Mesenchymal stem cell (in vitro differentiated cells and primary cell): ENCODE measurements around the gene PACS1.
"Not testable (repeated sequence)": the region's sequence is repeated elsewhere in the genome, so short reads cannot be mapped to it uniquely, and the experiment has no call there.

Source experiments
- DNase-seq: peaks from one replicate; pipeline ENCODE4 v3.0.0-alpha.2; 2013
- H2AFZ ChIP-seq: one replicate; pipeline ENCODE4 v1.6.1; 2013; ENCODE audit warnings: low read depth, mild to moderate bottlenecking, control low read depth, inconsistent platforms, low read length, moderate library complexity
- H2AK5ac ChIP-seq: 2 replicates; pipeline ENCODE4 v1.6.1; 2013; ENCODE audit warnings: low read length, moderate library complexity, mild to moderate bottlenecking, inconsistent platforms; ENCODE audit not compliant: severe bottlenecking
- H2BK120ac ChIP-seq: one replicate; pipeline ENCODE4 v1.6.1; 2013; ENCODE audit warnings: low read depth, mild to moderate bottlenecking, inconsistent platforms, low read length, moderate library complexity
- H2BK12ac ChIP-seq, 2 experiments: one replicate each; pipeline ENCODE4 v1.6.1; 2013; ENCODE audit warnings: inconsistent platforms in 2 of 2, low read length in 2 of 2, mild to moderate bottlenecking in 2 of 2, moderate library complexity in 2 of 2, control low read depth in 1 of 2
- H2BK15ac ChIP-seq: one replicate; pipeline ENCODE4 v1.6.1; 2013; ENCODE audit warnings: mild to moderate bottlenecking, low read depth, inconsistent platforms; ENCODE audit not compliant: poor library complexity, severe bottlenecking
- H2BK5ac ChIP-seq: 2 replicates; pipeline ENCODE4 v1.6.1; 2013; ENCODE audit warnings: low read depth, mild to moderate bottlenecking, low read length, control low read depth, inconsistent platforms; ENCODE audit not compliant: poor library complexity, severe bottlenecking
- H3K14ac ChIP-seq, 2 experiments: one replicate each; pipeline ENCODE4 v1.6.1; 2013; ENCODE audit warnings: inconsistent platforms in 2 of 2, low read length in 2 of 2, control low read depth in 1 of 2, mild to moderate bottlenecking in 1 of 2, moderate library complexity in 1 of 2
- H3K18ac ChIP-seq, 2 experiments: one replicate each; pipeline ENCODE4 v1.6.1; 2013; ENCODE audit warnings: inconsistent platforms in 2 of 2, low read length in 2 of 2, control low read depth in 1 of 2, low read depth in 1 of 2, mild to moderate bottlenecking in 1 of 2
- H3K23ac ChIP-seq, 2 experiments: one replicate each; pipeline ENCODE4 v1.6.1; 2013; ENCODE audit warnings: inconsistent platforms in 2 of 2, low read length in 2 of 2, mild to moderate bottlenecking in 2 of 2, moderate library complexity in 2 of 2, control low read depth in 1 of 2
- H3K27ac ChIP-seq: 2 replicates; pipeline ENCODE4 v1.5.1; 2013; ENCODE audit warnings: mild to moderate bottlenecking, moderate library complexity, low read length, control low read depth, inconsistent platforms; ENCODE audit not compliant: poor library complexity, severe bottlenecking
- H3K27me3 ChIP-seq, 2 experiments: 2 replicates each; pipeline versions ENCODE4 v1.6.1 to v1.7.0; 2013; ENCODE audit warnings: low read length in 2 of 2, mild to moderate bottlenecking in 2 of 2, moderate library complexity in 2 of 2, control low read depth in 1 of 2, inconsistent platforms in 1 of 2; ENCODE audit not compliant: control insufficient read depth in 1 of 2, insufficient read depth in 1 of 2
- H3K36me3 ChIP-seq, 2 experiments: 2 replicates each; pipeline versions ENCODE4 v1.6.1 to v1.7.0; 2013; ENCODE audit warnings: low read length in 2 of 2, control low read depth in 1 of 2, inconsistent platforms in 1 of 2, low read depth in 1 of 2, mild to moderate bottlenecking in 1 of 2; ENCODE audit not compliant: insufficient read depth in 2 of 2, control insufficient read depth in 1 of 2
- H3K4ac ChIP-seq, 2 experiments: one replicate each; pipeline ENCODE4 v1.6.1; 2013; ENCODE audit warnings: inconsistent platforms in 2 of 2, low read length in 2 of 2, mild to moderate bottlenecking in 2 of 2, moderate library complexity in 2 of 2, control low read depth in 1 of 2, low read depth in 1 of 2
- H3K4me1 ChIP-seq: 2 replicates; pipeline ENCODE4 v1.6.1; 2013; ENCODE audit warnings: low read depth, low read length, control low read depth; ENCODE audit not compliant: control insufficient read depth, insufficient read depth
- H3K4me2 ChIP-seq: 2 replicates; pipeline ENCODE4 v1.6.1; 2013; ENCODE audit warnings: low read length, mild to moderate bottlenecking, inconsistent platforms; ENCODE audit not compliant: poor library complexity, severe bottlenecking
- H3K4me3 ChIP-seq, 2 experiments: 2 replicates each; pipeline versions ENCODE4 v1.5.1 to v1.7.0; 2013; ENCODE audit warnings: low read length in 2 of 2, mild to moderate bottlenecking in 2 of 2, control low read depth in 1 of 2, low read depth in 1 of 2; ENCODE audit not compliant: insufficient read depth in 1 of 2
- H3K79me1 ChIP-seq: replicated peaks from 2 replicates; pipeline ENCODE4 v1.6.1; 2013; ENCODE audit warnings: mild to moderate bottlenecking, control low read depth, low read length, inconsistent platforms; ENCODE audit not compliant: poor library complexity, severe bottlenecking
- H3K9ac ChIP-seq: 2 replicates; pipeline ENCODE4 v1.7.0; 2013; ENCODE audit warnings: mild to moderate bottlenecking, low read length, moderate library complexity
- H3K9me3 ChIP-seq: 2 replicates; pipeline ENCODE4 v1.7.0; 2013; ENCODE audit warnings: mild to moderate bottlenecking, low read length; ENCODE audit not compliant: control insufficient read depth
- H4K8ac ChIP-seq: one replicate; pipeline ENCODE4 v1.6.1; 2013; ENCODE audit warnings: inconsistent platforms, mild to moderate bottlenecking, low read length, moderate library complexity
- H4K91ac ChIP-seq: one replicate; pipeline ENCODE4 v1.6.1; 2013; ENCODE audit warnings: mild to moderate bottlenecking, low read length, inconsistent platforms
- WGBS: methylation state at CpG from one replicate; pipeline ENCODE4 v1.1.7; 2013; ENCODE audit warnings: mixed read lengths; 5-methylcytosine and 5-hydroxymethylcytosine counted together

The PACS1 gene

GRCh38 chr11:66275984-66276612, 206.0 kb downstream of the PACS1 start:
- Histone ChIP-seq H3K9ac (no peak overlapping the region), H2BK15ac (no peak overlapping the region), H3K9me3 (no peaks in the 10 kb centered on the region), H3K23ac (no peak overlapping the region), H3K79me1 (peaks cover 13% of the 10 kb centered on the region), H3K4me2 (no peak overlapping the region), H2AK5ac (no peak overlapping the region), H3K18ac (no peak overlapping the region), H2BK120ac (no peak overlapping the region), H2BK12ac (no peak overlapping the region), H3K14ac (no peak overlapping the region), H3K4me1 (peaks cover 15% of the 10 kb centered on the region), H3K36me3 (peaks cover 50 to 56% of the 10 kb centered on the region in 2 experiments), H3K4ac (no peak overlapping the region), H2BK5ac (no peak overlapping the region), H4K91ac (no peak overlapping the region), H3K27ac (no peak overlapping the region), H4K8ac (no peak overlapping the region), H3K4me3 (no peak overlapping the region), H3K27me3 (peaks cover 7 to 13% of the 10 kb centered on the region in 2 experiments), H2AFZ (no peak overlapping the region)
- 95% methylated on average over 14 of the region's 14 CpGs for WGBS
- DNase-seq: no peak

GRCh38 chr11:66276619-66277018, 206.5 kb downstream of the PACS1 start:
- not testable (repeated sequence) for H3K14ac ChIP-seq, H3K4ac ChIP-seq, DNase-seq

DNA sequence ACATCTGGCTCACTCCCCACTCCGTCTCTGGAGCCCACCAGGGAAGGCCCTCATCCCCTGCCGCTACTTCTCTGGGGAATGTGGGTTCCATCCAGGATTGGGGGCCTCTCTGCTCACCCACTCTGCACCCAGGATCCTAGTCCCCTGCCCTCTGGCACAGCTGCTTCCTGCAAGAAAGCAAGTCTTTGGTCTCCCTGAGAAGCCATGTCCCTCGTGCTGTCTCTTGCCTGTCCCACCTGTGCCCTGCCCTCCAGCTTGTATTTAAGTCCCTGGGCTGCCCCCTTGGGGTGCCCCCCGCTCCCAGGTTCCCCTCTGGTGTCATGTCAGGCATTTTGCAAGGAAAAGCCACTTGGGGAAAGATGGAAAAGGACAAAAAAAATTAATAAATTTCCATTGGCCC, 207.0 kb downstream of the PACS1 start:
- H2BK5ac ChIP-seq, H2BK15ac ChIP-seq, H2AFZ ChIP-seq, H3K14ac ChIP-seq, H2BK120ac ChIP-seq, H2BK12ac ChIP-seq, H3K9me3 ChIP-seq, H3K4me3 ChIP-seq, H3K4me2 ChIP-seq, H3K23ac ChIP-seq, H3K18ac ChIP-seq, H3K79me1 ChIP-seq, H4K91ac ChIP-seq, H4K8ac ChIP-seq, DNase-seq, H3K27ac ChIP-seq, H3K9ac ChIP-seq, H2AK5ac ChIP-seq, H3K4ac ChIP-seq: not testable (repeated sequence)
- H3K27me3 ChIP-seq: peaks cover 7 to 13% of the 10 kb centered on the region in 2 experiments
- peaks cover 21% of the 10 kb centered on the region for H3K4me1 ChIP-seq
- 79% methylated on average over 4 of the region's 4 CpGs for WGBS
- peaks cover 44 to 49% of the 10 kb centered on the region in 2 experiments for H3K36me3 ChIP-seq

More at GRCh38 chr11:66276619-66277018, 206.5 kb downstream of the PACS1 start:
- H3K23ac ChIP-seq, H2BK120ac ChIP-seq, H4K91ac ChIP-seq, H3K9ac ChIP-seq, H2AK5ac ChIP-seq, H2BK15ac ChIP-seq, H3K4me3 ChIP-seq, H4K8ac ChIP-seq, H3K18ac ChIP-seq, H2BK5ac ChIP-seq, H3K27ac ChIP-seq, H3K9me3 ChIP-seq, H2BK12ac ChIP-seq, H2AFZ ChIP-seq, H3K4me2 ChIP-seq: not testable (repeated sequence)
- Histone ChIP-seq H3K79me1 (peaks cover 13% of the 10 kb centered on the region), H3K36me3 (peaks cover 48 to 53% of the 10 kb centered on the region in 2 experiments), H3K27me3 (peaks cover 7 to 13% of the 10 kb centered on the region in 2 experiments), H3K4me1 (peaks cover 17% of the 10 kb centered on the region)
- 90% methylated on average over 13 of the region's 13 CpGs for WGBS

DNA sequence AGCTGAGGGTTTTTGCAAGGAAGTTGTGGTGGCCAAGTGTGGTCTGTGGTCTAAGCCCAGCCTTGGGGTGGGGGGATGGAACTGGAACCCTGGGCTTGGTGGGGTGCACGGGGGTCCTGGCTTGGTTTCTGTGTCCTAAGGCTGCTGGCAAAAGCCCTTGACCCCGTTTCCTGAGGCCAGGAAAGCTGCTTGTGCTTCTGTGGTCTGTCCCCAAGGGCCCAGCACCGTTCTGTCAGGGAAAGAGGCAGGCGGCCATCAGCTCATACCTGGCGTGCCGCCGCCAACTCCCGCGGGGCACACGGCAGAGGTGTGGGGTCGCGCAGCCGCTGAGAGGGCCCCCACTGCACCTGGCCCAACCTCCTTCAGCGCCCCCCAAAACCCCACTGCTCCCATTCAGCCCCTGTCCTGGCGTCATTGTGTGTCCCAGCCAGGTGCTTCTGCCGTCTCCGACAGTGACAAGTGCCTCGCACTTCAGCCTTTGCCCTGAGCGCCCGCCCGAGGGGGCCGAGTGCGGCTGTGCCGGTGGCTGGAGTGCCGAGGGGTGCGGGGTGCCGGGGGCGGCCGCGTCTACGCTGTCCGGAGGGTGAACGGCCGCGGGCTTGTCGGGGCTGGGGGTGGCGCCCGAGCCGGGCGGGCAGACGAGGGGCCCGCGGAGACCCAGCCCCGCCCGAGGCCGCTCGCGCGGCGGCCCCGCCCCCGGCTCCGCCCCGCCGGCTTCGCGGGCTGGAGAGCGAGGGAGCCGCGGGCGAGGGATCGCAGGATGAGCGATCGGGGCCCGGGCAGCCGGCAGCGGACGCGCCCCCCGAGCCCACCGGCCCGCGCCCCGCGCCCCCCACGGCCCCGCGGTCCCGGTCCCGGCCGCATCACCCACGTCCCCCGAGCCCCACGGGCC, 207.6 kb downstream of the PACS1 start, which contains the start of gene CNIH2:
TSS of gene CNIH2 (plus strand) at position 705 of the 892 bp plus-strand sequence. CDS start 282 bp downstream, outside the sequence.
- Histone ChIP-seq H2BK5ac (no peak within 1 kb of the TSS), H2BK15ac (peak within 1 kb of the TSS; percentile 27), H3K9ac (peak within 1 kb of the TSS; percentile 26), H2AFZ (no peak within 1 kb of the TSS), H3K27me3 (peaks cover 7 to 13% of the 10 kb centered on the region in 2 experiments), H4K91ac (no peak within 1 kb of the TSS), H3K14ac (peak within 1 kb of the TSS in 1 of 2 experiments; percentile 49), H3K79me1 (peaks cover 5% of the 10 kb centered on the region), H3K36me3 (peaks cover 37 to 43% of the 10 kb centered on the region in 2 experiments), H3K18ac (peak within 1 kb of the TSS; percentile 24 to 78), H4K8ac (no peak within 1 kb of the TSS), H3K4ac (peak within 1 kb of the TSS in 1 of 2 experiments; percentile 27), H2BK12ac (no peak within 1 kb of the TSS), H2BK120ac (no peak within 1 kb of the TSS), H3K23ac (peak within 1 kb of the TSS in 1 of 2 experiments; percentile 65), H3K4me3 (peak within 1 kb of the TSS in 1 of 2 experiments; percentile 26), H3K4me2 (peak within 1 kb of the TSS; percentile 79), H3K4me1 (peaks cover 26% of the 10 kb centered on the region), H3K9me3 (no peaks in the 10 kb centered on the region), H2AK5ac (no peak within 1 kb of the TSS), H3K27ac (no peak within 1 kb of the TSS)
- DNase-seq: no peak
- WGBS: 9% methylated on average over 59 of the region's 84 CpGs
